ENCODE results near the gene CENPO. TPM values are rescaled to one million over a fixed set of nuclear protein-coding genes. Genes with fewer than 3 reads are reported as not detected.

Gene CENPO
- total RNA-seq, 4 donors from 2014 or later: 6.0 to 13.8 (median 9.6) TPM

DNA sequence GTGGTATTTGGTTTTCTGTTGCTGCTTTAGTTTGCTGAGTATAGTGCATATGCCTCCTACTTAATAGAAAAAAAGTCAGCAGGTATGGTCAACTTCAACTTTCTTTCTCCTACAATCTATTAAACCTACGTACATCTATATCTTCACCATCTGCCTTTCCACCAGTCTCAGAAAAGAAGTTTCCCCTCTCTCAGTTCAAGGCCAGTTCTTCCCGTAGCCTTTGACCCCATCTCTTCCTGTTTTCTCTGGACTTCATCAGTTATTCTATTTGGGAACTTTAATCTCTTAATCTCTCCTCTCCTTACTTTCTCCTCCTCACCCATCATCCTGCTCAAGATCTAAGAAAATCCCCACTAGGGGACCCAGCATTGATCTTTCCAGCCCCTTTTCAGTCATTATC lies 5.7 kb upstream of the CENPO start:
- Histone ChIP-seq H3K36me3 (no peaks in the 10 kb centered on the region), H3K4me3 (no peak overlapping the region)
- in situ Hi-C loops (cut with MboI; ENCODE audit: low pct_ligation_motif_present in 1 of 4, low pct_unique_long_range_greater_than_20kb in 1 of 4, low sequenced_read_pairs in 3 of 4): no loop called here

DNA sequence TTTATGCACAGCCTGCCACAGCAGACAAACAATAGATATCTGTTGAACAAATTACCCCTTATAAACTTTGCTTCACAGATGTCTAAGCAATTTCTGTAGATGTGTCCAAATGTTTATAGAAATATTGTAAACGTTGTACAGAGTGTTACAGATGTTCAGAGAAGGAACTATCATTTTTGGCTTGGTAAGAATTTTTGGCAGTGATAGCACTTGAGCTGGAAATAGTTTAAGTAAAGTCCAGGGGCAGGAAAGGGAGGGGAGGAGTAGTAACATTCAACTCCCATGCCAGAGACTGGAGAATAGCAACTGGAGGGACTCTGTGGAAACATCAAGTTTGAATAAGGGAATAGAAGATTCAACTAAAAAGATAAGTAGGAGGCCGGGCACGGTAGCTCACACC lies 4.4 kb upstream of the CENPO start:
- Histone ChIP-seq H3K4me1 (peaks cover 7 to 13% (median 10%) of the 10 kb centered on the region in 4 donors), H3K36me3 (no peaks in the 10 kb centered on the region), H3K4me3 (no peak overlapping the region), H3K9me3 (no peaks in the 10 kb centered on the region), H3K27me3 (no peaks in the 10 kb centered on the region), H3K27ac (no peak overlapping the region)
- intact Hi-C loops (cut with DNase I; ENCODE audit: low total_unique reads) (no loop called here), in situ Hi-C loops (cut with MboI; ENCODE audit: low pct_ligation_motif_present in 1 of 4, low pct_unique_long_range_greater_than_20kb in 1 of 4, low sequenced_read_pairs in 3 of 4) (no loop called here)
- TF ChIP-seq POLR2AphosphoS5 (IDR thresholded peaks at IDR 0.05) (no peak), EP300 (IDR thresholded peaks at IDR 0.05; ENCODE audit: low read depth) (no peak), POLR2A (IDR thresholded peaks at IDR 0.05) (no peak)
- TF ChIP-seq, protein P1, sequence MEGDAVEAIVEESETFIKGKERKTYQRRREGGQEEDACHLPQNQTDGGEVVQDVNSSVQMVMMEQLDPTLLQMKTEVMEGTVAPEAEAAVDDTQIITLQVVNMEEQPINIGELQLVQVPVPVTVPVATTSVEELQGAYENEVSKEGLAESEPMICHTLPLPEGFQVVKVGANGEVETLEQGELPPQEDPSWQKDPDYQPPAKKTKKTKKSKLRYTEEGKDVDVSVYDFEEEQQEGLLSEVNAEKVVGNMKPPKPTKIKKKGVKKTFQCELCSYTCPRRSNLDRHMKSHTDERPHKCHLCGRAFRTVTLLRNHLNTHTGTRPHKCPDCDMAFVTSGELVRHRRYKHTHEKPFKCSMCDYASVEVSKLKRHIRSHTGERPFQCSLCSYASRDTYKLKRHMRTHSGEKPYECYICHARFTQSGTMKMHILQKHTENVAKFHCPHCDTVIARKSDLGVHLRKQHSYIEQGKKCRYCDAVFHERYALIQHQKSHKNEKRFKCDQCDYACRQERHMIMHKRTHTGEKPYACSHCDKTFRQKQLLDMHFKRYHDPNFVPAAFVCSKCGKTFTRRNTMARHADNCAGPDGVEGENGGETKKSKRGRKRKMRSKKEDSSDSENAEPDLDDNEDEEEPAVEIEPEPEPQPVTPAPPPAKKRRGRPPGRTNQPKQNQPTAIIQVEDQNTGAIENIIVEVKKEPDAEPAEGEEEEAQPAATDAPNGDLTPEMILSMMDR (IDR thresholded peaks at IDR 0.05): no peak
- WGBS, 2 donors (ENCODE audit: low coverage in 1 of 2): 45 to 65% methylated on average over 3 of the region's 3 CpGs
- no peak for DNase-seq

More for the DNA sequence above, 5.7 kb upstream of the CENPO start:
- 85 to 91% methylated on average over 2 of the region's 2 CpGs for WGBS, 2 donors (ENCODE audit: low coverage in 1 of 2)
- DNase-seq: no peak
- TF ChIP-seq, protein P1 (IDR thresholded peaks at IDR 0.05): no peak
- TF ChIP-seq EP300 (IDR thresholded peaks at IDR 0.05; ENCODE audit: low read depth) (no peak), POLR2AphosphoS5 (IDR thresholded peaks at IDR 0.05) (no peak), POLR2A (IDR thresholded peaks at IDR 0.05) (no peak)
- Histone ChIP-seq H3K9me3 (no peaks in the 10 kb centered on the region), H3K27me3 (no peaks in the 10 kb centered on the region), H3K27ac (no peak overlapping the region), H3K4me1 (peaks cover 4 to 10% (median 7%) of the 10 kb centered on the region in 4 donors)
- intact Hi-C loops (cut with DNase I; ENCODE audit: low total_unique reads): no loop called here

DNA sequence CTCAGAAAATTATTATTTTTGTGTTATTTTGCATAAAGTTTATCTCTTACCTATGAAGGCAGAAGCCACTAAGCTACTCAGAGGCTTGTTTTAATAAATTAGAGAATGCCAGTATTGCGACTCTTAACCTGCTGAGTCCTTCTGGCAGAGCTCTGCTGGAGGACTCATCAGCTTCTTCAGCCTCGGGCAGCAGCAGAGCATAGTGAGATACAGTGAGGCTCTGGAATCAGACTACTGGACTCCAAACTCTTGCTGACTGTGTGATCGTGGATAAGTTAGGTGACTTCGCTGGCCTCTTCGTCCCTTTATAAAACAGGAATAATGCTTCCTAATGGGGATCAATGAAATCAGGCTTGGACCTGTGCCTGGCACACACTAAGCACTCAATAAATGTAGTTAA lies 1.8 kb upstream of the CENPO start:
- no peaks in the 10 kb centered on the region for H3K27me3 ChIP-seq
- H3K4me1 ChIP-seq: peaks cover 9 to 20% (median 14%) of the 10 kb centered on the region in 4 donors
- intact Hi-C loops (cut with DNase I; ENCODE audit: low total_unique reads) (no loop called here), in situ Hi-C loops (cut with MboI; ENCODE audit: low pct_ligation_motif_present in 1 of 4, low pct_unique_long_range_greater_than_20kb in 1 of 4, low sequenced_read_pairs in 3 of 4) (no loop called here)
- H3K36me3 ChIP-seq: no peaks in the 10 kb centered on the region
- H3K9me3 ChIP-seq: no peaks in the 10 kb centered on the region
- H3K4me3 ChIP-seq: no peak overlapping the region
- TF ChIP-seq POLR2A (IDR thresholded peaks at IDR 0.05) (no peak), POLR2AphosphoS5 (IDR thresholded peaks at IDR 0.05) (no peak), EP300 (IDR thresholded peaks at IDR 0.05; ENCODE audit: low read depth) (no peak)
- TF ChIP-seq, protein P1 (IDR thresholded peaks at IDR 0.05): no peak
- H3K27ac ChIP-seq: no peak overlapping the region
- 80 to 96% methylated on average over 1 to 5 of the region's 5 CpGs for WGBS, 2 donors (ENCODE audit: low coverage in 1 of 2)
- no peak for DNase-seq

DNA sequence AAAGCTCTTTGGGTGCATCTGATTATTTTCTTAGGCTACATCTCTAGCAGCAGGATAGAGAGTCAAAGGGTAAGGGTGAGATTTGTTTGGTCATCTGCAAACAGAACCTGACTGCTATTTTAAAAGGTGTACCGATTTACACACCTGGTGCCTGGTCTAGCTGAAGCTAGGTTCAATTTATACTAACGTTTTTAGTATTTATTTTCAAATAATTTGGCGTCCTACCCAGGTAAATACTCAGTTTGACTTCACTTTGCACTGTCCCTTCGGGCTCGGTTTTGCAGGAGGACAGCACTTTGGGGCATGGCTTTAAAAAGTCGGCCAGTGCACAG lies 717 bp upstream of the CENPO start:
- in situ Hi-C loops (cut with MboI; ENCODE audit: low pct_ligation_motif_present in 1 of 4, low pct_unique_long_range_greater_than_20kb in 1 of 4, low sequenced_read_pairs in 3 of 4): no loop called here
- DNase-seq: no peak

More for the DNA sequence above, 717 bp upstream of the CENPO start:
- Histone ChIP-seq H3K27me3 (no peaks in the 10 kb centered on the region), H3K27ac (peak overlapping the region; percentile 94 to 99 (median 95)), H3K4me3 (peak overlapping the region; percentile 57 to 90 (median 72)), H3K9me3 (no peaks in the 10 kb centered on the region), H3K4me1 (peaks cover 9 to 20% (median 14%) of the 10 kb centered on the region in 4 donors), H3K36me3 (no peaks in the 10 kb centered on the region)
- intact Hi-C loops (cut with DNase I; ENCODE audit: low total_unique reads): no loop called here
- no peak for TF ChIP-seq POLR2AphosphoS5 (IDR thresholded peaks at IDR 0.05)
- TF ChIP-seq POLR2A (IDR thresholded peaks at IDR 0.05): no peak
- TF ChIP-seq, protein P1 (IDR thresholded peaks at IDR 0.05): no peak
- TF ChIP-seq EP300 (IDR thresholded peaks at IDR 0.05; ENCODE audit: low read depth): no peak
- 2 to 29% methylated on average over 1 to 6 of the region's 6 CpGs for WGBS, 2 donors (ENCODE audit: low coverage in 1 of 2)

All from transverse colon (tissue), 4 donors.